Neural progenitor cell (in vitro differentiated cells): Measurements from ENCODE around the gene INHA. TPM values are rescaled to one million over a fixed set of nuclear protein-coding genes. Genes with fewer than 3 reads are reported as not detected.

Source experiments
- DNase-seq: peaks from one replicate; pipeline ENCODE4 v3.0.0-alpha.2; 2016; ENCODE audit warnings: low spot score
- H2AFZ ChIP-seq: fragments of 200-600 bp; sonication (generic); replicated peaks from 2 replicates; pipeline ENCODE4 v1.6.1; 2016; ENCODE audit warnings: antibody characterized with exemption
- H3F3A ChIP-seq: fragments of 200-600 bp; sonication (generic); 2 replicates; pipeline ENCODE4 v1.6.1; 2016; ENCODE audit warnings: antibody characterized with exemption, low read depth
- H3K27ac ChIP-seq: fragments of 200-600 bp; sonication (generic); 2 replicates; pipeline ENCODE4 v1.5.1; 2016; ENCODE audit warnings: mild to moderate bottlenecking
- H3K27me3 ChIP-seq: fragments of 200-600 bp; sonication (generic); 2 replicates; pipeline ENCODE4 v1.6.1; 2016; ENCODE audit warnings: mild to moderate bottlenecking, moderate library complexity
- H3K36me3 ChIP-seq: fragments of 200-600 bp; sonication (generic); 2 replicates; pipeline ENCODE4 v1.5.1; 2016
- H3K4me1 ChIP-seq: fragments of 200-600 bp; sonication (generic); 2 replicates; pipeline ENCODE4 v1.6.1; 2016; ENCODE audit warnings: mixed run types
- H3K4me2 ChIP-seq: fragments of 200-600 bp; sonication (generic); 2 replicates; pipeline ENCODE4 v1.6.1; 2016
- H3K4me3 ChIP-seq: fragments of 200-600 bp; sonication (generic); 2 replicates; pipeline ENCODE4 v1.5.1; 2016
- H3K79me2 ChIP-seq: fragments of 200-600 bp; sonication (generic); 2 replicates; pipeline ENCODE4 v1.6.1; 2016; ENCODE audit warnings: low read depth
- H3K9ac ChIP-seq: fragments of 200-600 bp; sonication (generic); 2 replicates; pipeline ENCODE4 v1.6.1; 2016
- H3K9me3 ChIP-seq: fragments of 200-600 bp; sonication (generic); 2 replicates; pipeline ENCODE4 v1.5.1; 2016; ENCODE audit warnings: low read depth
- H4K20me1 ChIP-seq: fragments of 200-600 bp; sonication (generic); 2 replicates; pipeline ENCODE4 v1.6.1; 2016; ENCODE audit warnings: low read depth
- H3K27ac Mint-ChIP-seq: 3 replicates; pipeline ENCODE4 v1.8.0; 2021; ENCODE audit warnings: mixed read lengths
- H3K27me3 Mint-ChIP-seq: 2 replicates; pipeline ENCODE4 v1.8.0; 2022; ENCODE audit warnings: low read depth, mild to moderate bottlenecking, inconsistent platforms, moderate library complexity, mixed read lengths; ENCODE audit not compliant: insufficient read depth
- H3K36me3 Mint-ChIP-seq: 3 replicates; pipeline ENCODE4 v1.8.0; 2021; ENCODE audit warnings: mixed read lengths
- H3K4me1 Mint-ChIP-seq: 3 replicates; pipeline ENCODE4 v1.8.0; 2021; ENCODE audit warnings: mixed read lengths
- H3K4me3 Mint-ChIP-seq: 3 replicates; pipeline ENCODE4 v1.8.0; 2021; ENCODE audit warnings: mild to moderate bottlenecking, moderate library complexity, mixed read lengths
- H3K9me3 Mint-ChIP-seq: 3 replicates; pipeline ENCODE4 v1.8.0; 2020; ENCODE audit warnings: mixed read lengths
- EZH2 ChIP-seq: fragments of 200-600 bp; sonication (generic); IDR thresholded peaks from 2 replicates; pipeline ENCODE4 v1.6.1; 2017; ENCODE audit warnings: antibody characterized with exemption, mild to moderate bottlenecking, moderate library complexity
- EZH2phosphoT487 ChIP-seq: fragments of 200-600 bp; sonication (generic); IDR thresholded peaks from 2 replicates; pipeline ENCODE4 v1.6.1; 2017; ENCODE audit warnings: antibody characterized with exemption
- total RNA-seq: library from RNA; depleted of rRNA; stranded (reverse); fragments of >200 nt; gene quantifications from 2 replicates; pipeline ENCODE4 v1.2.3, GENCODE V29; 2015; ENCODE audit warnings: low replicate concordance
- TF ChIP-seq, protein P1 (sequence below): fragments of 200-600 bp; sonication (generic); IDR thresholded peaks from 2 replicates; pipeline ENCODE4 v1.5.1; 2017; ENCODE audit warnings: antibody characterized with exemption, mild to moderate bottlenecking

INHA gene
- total RNA-seq, 1 donor from 2014 or later = not detected

DNA sequence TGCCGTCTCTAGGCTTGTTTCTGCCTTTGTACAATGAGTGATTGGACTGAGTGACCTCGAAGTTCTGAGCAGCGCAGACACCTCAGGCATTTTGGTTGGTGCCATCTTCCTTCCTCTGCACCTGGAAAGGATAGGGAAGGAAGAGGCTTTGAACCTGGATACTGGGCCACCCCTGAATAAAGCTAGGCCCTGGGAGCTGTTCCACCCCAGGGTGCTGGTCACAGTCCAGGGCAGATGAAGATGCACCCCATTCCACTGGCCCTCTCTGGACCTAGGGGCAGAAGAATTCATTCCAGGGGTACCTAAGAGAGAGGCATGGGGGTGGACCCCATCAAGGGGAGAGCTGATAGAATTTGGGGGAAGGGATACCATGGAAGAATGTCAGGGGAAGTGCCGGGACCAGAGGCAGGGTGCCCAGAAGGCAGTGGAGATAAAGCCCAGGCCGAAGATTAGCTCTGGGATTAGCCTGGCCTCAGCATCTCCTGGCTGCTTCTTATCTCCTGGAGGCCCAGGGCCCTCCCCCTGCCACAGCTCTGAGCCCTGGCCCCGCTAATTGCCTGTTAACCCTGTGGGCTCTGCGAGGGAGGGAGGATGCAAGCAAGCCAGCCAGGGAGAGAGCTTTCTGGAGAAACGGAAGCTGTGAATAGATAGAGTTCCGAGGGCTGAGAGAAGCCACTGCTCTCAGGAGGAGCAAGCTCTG, 46.4 kb upstream of the INHA start:
- peak overlapping the region; percentile 72 for H3K4me3 Mint-ChIP-seq
- peak; percentile 91 for DNase-seq

DNA sequence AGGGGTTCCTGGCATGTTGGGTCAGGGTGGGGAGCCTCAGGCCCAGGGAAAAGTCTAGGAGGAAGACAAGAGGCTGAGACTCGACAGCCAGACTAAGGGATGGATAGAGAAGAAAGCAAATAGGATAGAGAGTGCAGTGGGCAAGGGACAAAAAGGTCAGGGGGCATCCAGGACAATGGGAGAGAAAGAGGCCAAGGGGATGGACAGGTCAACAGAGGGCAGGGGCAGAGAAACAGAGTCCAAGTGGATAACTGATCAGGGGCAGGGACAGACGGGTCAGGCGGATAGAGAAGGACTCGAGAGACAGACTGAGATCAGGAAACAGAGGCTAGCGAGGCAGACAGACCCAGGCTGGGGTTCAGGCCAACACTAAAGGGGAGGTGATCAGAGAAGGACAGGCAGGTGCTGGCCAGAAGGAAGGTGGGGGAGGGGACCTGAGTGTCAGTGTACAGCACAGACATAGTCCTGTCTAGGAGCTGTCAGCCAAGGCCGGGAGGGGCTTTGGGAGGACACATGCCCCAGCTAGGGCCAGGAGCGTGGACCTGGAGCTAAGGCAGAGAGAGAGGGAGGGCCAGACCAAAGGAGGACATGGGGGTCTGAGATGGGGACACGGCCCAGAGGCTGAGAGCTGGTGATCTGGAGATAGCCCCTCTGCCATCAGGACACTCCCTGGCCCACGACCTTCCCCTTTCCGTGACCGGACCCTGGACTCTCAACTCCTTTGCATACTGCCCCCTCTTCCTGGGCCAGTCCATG, 45.6 kb upstream of the INHA start:
- peak overlapping the region; percentile 67 for H3K4me2 ChIP-seq
- H3K27me3 ChIP-seq = peaks cover 56% of the 10 kb centered on the region
- peak overlapping the region; percentile 79 for H3K27ac Mint-ChIP-seq
- TF ChIP-seq EZH2phosphoT487 = no peak
- no peak for TF ChIP-seq EZH2
- TF ChIP-seq, protein P1, sequence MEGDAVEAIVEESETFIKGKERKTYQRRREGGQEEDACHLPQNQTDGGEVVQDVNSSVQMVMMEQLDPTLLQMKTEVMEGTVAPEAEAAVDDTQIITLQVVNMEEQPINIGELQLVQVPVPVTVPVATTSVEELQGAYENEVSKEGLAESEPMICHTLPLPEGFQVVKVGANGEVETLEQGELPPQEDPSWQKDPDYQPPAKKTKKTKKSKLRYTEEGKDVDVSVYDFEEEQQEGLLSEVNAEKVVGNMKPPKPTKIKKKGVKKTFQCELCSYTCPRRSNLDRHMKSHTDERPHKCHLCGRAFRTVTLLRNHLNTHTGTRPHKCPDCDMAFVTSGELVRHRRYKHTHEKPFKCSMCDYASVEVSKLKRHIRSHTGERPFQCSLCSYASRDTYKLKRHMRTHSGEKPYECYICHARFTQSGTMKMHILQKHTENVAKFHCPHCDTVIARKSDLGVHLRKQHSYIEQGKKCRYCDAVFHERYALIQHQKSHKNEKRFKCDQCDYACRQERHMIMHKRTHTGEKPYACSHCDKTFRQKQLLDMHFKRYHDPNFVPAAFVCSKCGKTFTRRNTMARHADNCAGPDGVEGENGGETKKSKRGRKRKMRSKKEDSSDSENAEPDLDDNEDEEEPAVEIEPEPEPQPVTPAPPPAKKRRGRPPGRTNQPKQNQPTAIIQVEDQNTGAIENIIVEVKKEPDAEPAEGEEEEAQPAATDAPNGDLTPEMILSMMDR = no peak
- H3K4me3 ChIP-seq = no peak overlapping the region
- H3K4me1 Mint-ChIP-seq = peaks cover 66% of the 10 kb centered on the region
- H2AFZ ChIP-seq = no peak overlapping the region
- peak; percentile 28 for DNase-seq
- peaks cover 2% of the 10 kb centered on the region for H3K9me3 Mint-ChIP-seq
- peaks cover 52% of the 10 kb centered on the region for H3F3A ChIP-seq
- H4K20me1 ChIP-seq = peaks cover 15% of the 10 kb centered on the region
- H3K9ac ChIP-seq = no peak overlapping the region
- no peaks in the 10 kb centered on the region for H3K9me3 ChIP-seq
- no peaks in the 10 kb centered on the region for H3K79me2 ChIP-seq
- H3K36me3 ChIP-seq = no peaks in the 10 kb centered on the region
- no peak overlapping the region for H3K27ac ChIP-seq
- peaks cover 57% of the 10 kb centered on the region for H3K4me1 ChIP-seq
- H3K36me3 Mint-ChIP-seq = no peaks in the 10 kb centered on the region
- H3K4me3 Mint-ChIP-seq = peak overlapping the region; percentile 72
- peaks cover 29% of the 10 kb centered on the region for H3K27me3 Mint-ChIP-seq

More for the DNA sequence above, 46.4 kb upstream of the INHA start:
- H3F3A ChIP-seq = peaks cover 52% of the 10 kb centered on the region
- H4K20me1 ChIP-seq = peaks cover 15% of the 10 kb centered on the region
- Mint-ChIP-seq H3K36me3 (no peaks in the 10 kb centered on the region), H3K27ac (peak overlapping the region; percentile 11), H3K9me3 (peaks cover under 1% of the 10 kb centered on the region), H3K27me3 (peaks cover 29% of the 10 kb centered on the region), H3K4me1 (peaks cover 73% of the 10 kb centered on the region)
- H3K9ac ChIP-seq = no peak overlapping the region
- no peak overlapping the region for H3K4me3 ChIP-seq
- no peak overlapping the region for H3K27ac ChIP-seq
- TF ChIP-seq EZH2phosphoT487 (no peak), EZH2 (no peak)
- TF ChIP-seq, protein P1 = no peak
- H3K4me1 ChIP-seq = peaks cover 65% of the 10 kb centered on the region
- peaks cover 52% of the 10 kb centered on the region for H3K27me3 ChIP-seq
- peak overlapping the region; percentile 67 for H3K4me2 ChIP-seq
- H3K79me2 ChIP-seq = no peaks in the 10 kb centered on the region
- no peaks in the 10 kb centered on the region for H3K36me3 ChIP-seq
- H2AFZ ChIP-seq = no peak overlapping the region
- H3K9me3 ChIP-seq = no peaks in the 10 kb centered on the region

DNA sequence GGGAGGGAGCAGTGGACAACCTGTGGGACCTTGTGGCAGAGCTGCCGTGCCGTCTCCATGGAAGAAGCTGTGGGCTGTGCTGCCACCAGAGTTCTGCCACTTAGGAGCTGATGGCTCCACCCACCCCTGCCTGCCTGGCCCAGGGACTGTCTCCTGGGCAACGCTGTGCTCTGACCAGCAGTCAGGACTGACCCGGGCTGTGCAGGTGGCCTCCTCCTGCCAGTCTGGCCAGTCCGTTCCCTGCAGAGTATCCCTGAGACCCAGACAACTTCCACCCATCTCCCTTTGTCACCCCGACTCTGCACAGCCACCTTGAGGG, 45.1 kb upstream of the INHA start:
- TF ChIP-seq EZH2phosphoT487 (no peak), EZH2 (no peak)
- TF ChIP-seq, protein P1 = no peak
- H3K9ac ChIP-seq = no peak overlapping the region
- peaks cover 56% of the 10 kb centered on the region for H3K27me3 ChIP-seq
- peaks cover 47% of the 10 kb centered on the region for H3F3A ChIP-seq
- Mint-ChIP-seq H3K4me1 (peaks cover 61% of the 10 kb centered on the region), H3K36me3 (no peaks in the 10 kb centered on the region), H3K9me3 (peaks cover 2% of the 10 kb centered on the region), H3K4me3 (peak overlapping the region; percentile 77), H3K27ac (peak overlapping the region; percentile 79), H3K27me3 (peaks cover 31% of the 10 kb centered on the region)
- H4K20me1 ChIP-seq = peaks cover 15% of the 10 kb centered on the region
- no peak overlapping the region for H3K27ac ChIP-seq
- H3K4me1 ChIP-seq = peaks cover 52% of the 10 kb centered on the region
- H3K36me3 ChIP-seq = no peaks in the 10 kb centered on the region
- H3K79me2 ChIP-seq = no peaks in the 10 kb centered on the region
- H3K4me2 ChIP-seq = peak overlapping the region; percentile 67
- no peak overlapping the region for H3K4me3 ChIP-seq
- H3K9me3 ChIP-seq = no peaks in the 10 kb centered on the region
- DNase-seq = no peak
- H2AFZ ChIP-seq = no peak overlapping the region
